HEK293 (cell line): ENCODE results near the gene PNKD.

Experiments used
- CTCF ChIA-PET: fragments of 350-600 bp; formaldehyde crosslinking; extraction: SDS; loops from one replicate; lab custom pipeline; 2021; ENCODE audit warnings: antibody characterized with exemption; lab: Yijun Ruan, JAX
- POLR2A ChIA-PET: fragments of 300-600 bp; formaldehyde crosslinking; extraction: SDS; loops from one replicate; lab custom pipeline; 2020; ENCODE audit warnings: antibody characterized with exemption, inconsistent platforms; lab: Yijun Ruan, JAX
- H3K27ac ChIP-seq: fragments of 200-500 bp; sonication (Bioruptor generic); 2 replicates; pipeline ENCODE4 v1.5.1; 2014; ENCODE audit warnings: low read depth, low read length, control low read depth, inconsistent platforms; ENCODE audit errors: extremely low read depth
- H3K36me3 ChIP-seq, 2 experiments: fragments of 200-500 bp in 1 of 2; sonication (Bioruptor generic) in 1 of 2; 1 replicate in 1 of 2; 2 replicates in 1 of 2; pipeline ENCODE4 v1.5.1; 2014 to 2017; ENCODE audit warnings: inconsistent platforms in 2 of 2, low read length in 2 of 2; ENCODE audit not compliant: control insufficient read depth in 2 of 2, insufficient read depth in 1 of 2
- H3K4me1 ChIP-seq: fragments of 200-500 bp; sonication (Bioruptor generic); 2 replicates; pipeline ENCODE4 v1.5.1; 2014; ENCODE audit warnings: mild to moderate bottlenecking, low read length, inconsistent platforms; ENCODE audit not compliant: control insufficient read depth, insufficient read depth
- H3K4me3 ChIP-seq: 2 replicates; pipeline ENCODE4 v1.5.1; 2011; ENCODE audit warnings: low read depth, mild to moderate bottlenecking, control low read depth, low read length, moderate library complexity
- H3K9me3 ChIP-seq: fragments of 200-500 bp; sonication (Bioruptor generic); 2 replicates; pipeline ENCODE4 v1.5.1; 2014; ENCODE audit warnings: low read depth, low read length, inconsistent platforms; ENCODE audit not compliant: control insufficient read depth, insufficient read depth
- GLI2 ChIP-seq: fragments of 450-650 bp; formaldehyde crosslinking; IDR thresholded peaks from 2 replicates; pipeline ENCODE4; 2017; ENCODE audit warnings: missing biosample characterization, missing genetic modification characterization, low read depth, borderline replicate concordance
- GLI4 ChIP-seq: fragments of 450-650 bp; formaldehyde crosslinking; IDR thresholded peaks from 2 replicates; pipeline ENCODE4 v1.5.1; 2016; ENCODE audit warnings: missing biosample characterization, missing genetic modification characterization
- GLIS2 ChIP-seq: fragments of 450-650 bp; formaldehyde crosslinking; IDR thresholded peaks from 2 replicates; pipeline ENCODE4 v1.5.1; 2016; ENCODE audit warnings: missing biosample characterization, missing genetic modification characterization
- OSR2 ChIP-seq: fragments of 450-650 bp; formaldehyde crosslinking; IDR thresholded peaks from 2 replicates; pipeline ENCODE4 v1.5.1; 2016; ENCODE audit warnings: missing biosample characterization, missing genetic modification characterization
- SCRT2 ChIP-seq: fragments of 450-650 bp; formaldehyde crosslinking; IDR thresholded peaks from 2 replicates; pipeline ENCODE4 v1.5.1; 2016; ENCODE audit warnings: missing biosample characterization, missing genetic modification characterization
- SETDB1 ChIP-seq: IDR thresholded peaks from one replicate; pipeline ENCODE4 v1.6.1; 2017; ENCODE audit warnings: mild to moderate bottlenecking, low read length, moderate library complexity, mixed read lengths; ENCODE audit not compliant: insufficient read length
- ZBTB6 ChIP-seq: fragments of 450-650 bp; formaldehyde crosslinking; IDR thresholded peaks from 2 replicates; pipeline ENCODE4 v1.5.1; 2017; ENCODE audit warnings: missing biosample characterization, missing genetic modification characterization
- ZNF175 ChIP-seq: fragments of 450-650 bp; formaldehyde crosslinking; IDR thresholded peaks from 2 replicates; pipeline ENCODE4 v1.5.1; 2016; ENCODE audit warnings: missing biosample characterization, missing genetic modification characterization
- ZNF214 ChIP-seq: fragments of 450-650 bp; formaldehyde crosslinking; IDR thresholded peaks from 2 replicates; pipeline ENCODE4 v1.5.1; 2017; ENCODE audit warnings: missing biosample characterization, mild to moderate bottlenecking, missing genetic modification characterization, borderline replicate concordance
- ZNF26 ChIP-seq: fragments of 450-650 bp; formaldehyde crosslinking; IDR thresholded peaks from 2 replicates; pipeline ENCODE4 v1.5.1; 2016; ENCODE audit warnings: missing biosample characterization, missing genetic modification characterization
- ZNF561 ChIP-seq: fragments of 450-650 bp; IDR thresholded peaks from 2 replicates; pipeline ENCODE4 v1.5.1; 2018; ENCODE audit warnings: missing biosample characterization, missing genetic modification characterization, borderline replicate concordance
- ZNF629 ChIP-seq: fragments of 450-650 bp; formaldehyde crosslinking; IDR thresholded peaks from 2 replicates; pipeline ENCODE4 v1.5.1; 2017; ENCODE audit warnings: missing biosample characterization, missing genetic modification characterization
- ZNF692 ChIP-seq: fragments of 450-650 bp; formaldehyde crosslinking; IDR thresholded peaks from 2 replicates; pipeline ENCODE4 v1.5.1; 2016; ENCODE audit warnings: missing biosample characterization, missing genetic modification characterization
- ZNF76 ChIP-seq: fragments of 450-650 bp; formaldehyde crosslinking; IDR thresholded peaks from 2 replicates; pipeline ENCODE4; 2016; ENCODE audit warnings: low read depth, missing biosample characterization, missing genetic modification characterization, borderline replicate concordance
- TF ChIP-seq, protein P1 (sequence below): fragments of 450-650 bp; formaldehyde crosslinking; IDR thresholded peaks from 2 replicates; pipeline ENCODE4 v1.5.1; 2016; ENCODE audit warnings: missing biosample characterization, missing genetic modification characterization

Gene PNKD

DNA sequence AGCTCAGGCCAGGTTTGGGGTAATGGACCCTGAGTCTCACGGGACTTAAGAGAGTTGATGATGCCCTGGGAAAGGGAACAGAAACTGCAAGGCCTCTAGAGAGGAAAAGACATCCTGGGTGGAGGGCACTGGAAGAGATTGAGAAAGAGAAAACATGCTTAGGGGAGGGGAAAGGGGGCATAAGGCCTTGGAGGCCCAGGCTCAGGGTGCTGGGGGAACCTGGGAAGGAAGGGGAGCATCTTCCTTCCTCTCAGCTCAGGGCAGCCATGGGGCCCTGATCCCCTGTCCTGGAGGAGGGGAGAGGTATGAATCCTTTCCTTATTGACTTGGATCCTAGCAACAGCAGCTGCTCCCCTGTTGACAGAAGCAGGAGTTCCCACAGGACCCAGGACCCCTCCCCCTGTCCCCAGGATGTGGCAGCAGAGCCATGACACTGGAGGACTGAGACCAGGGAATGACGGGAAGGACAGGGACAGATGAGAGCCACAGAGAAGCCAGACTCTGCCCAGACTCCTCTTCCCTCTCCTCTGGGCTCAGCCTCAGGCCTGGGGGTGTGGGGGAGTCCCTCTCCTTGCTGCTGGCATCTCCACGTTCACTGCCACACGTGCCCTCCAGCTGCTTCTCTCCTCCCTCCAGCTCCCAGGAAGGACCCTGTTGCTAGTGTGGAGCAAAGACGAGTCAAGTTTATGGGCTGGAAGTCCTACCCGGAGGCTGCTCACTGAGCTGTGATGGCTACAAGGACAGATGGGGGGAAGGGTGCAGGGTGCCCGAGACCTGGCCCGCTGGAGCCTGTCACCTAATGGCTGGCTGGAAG, 8.7 kb upstream of the PNKD start:
- Histone ChIP-seq H3K9me3 (no peaks in the 10 kb centered on the region), H3K4me1 (no peaks in the 10 kb centered on the region; the same call in 1 of the 2 replicates)
- no peak for TF ChIP-seq OSR2 (tag by site-specific recombination)
- peak; percentile 12; the same call in 1 of the 2 replicates for TF ChIP-seq SCRT2 (tag by site-specific recombination)
- TF ChIP-seq, all 188 proteins: peak for 1
- ChIA-PET CTCF (interaction anchor here (0.7 to 1.0 kb wide), 3 partner anchors 10 to 92 kb away, joined by 3 to 4 read pairs (median 3); no protein-coding TSS in a partner anchor), POLR2A (interaction anchor here (2.8 kb wide), 1 partner anchor 8 kb away, joined by 9 read pairs; the partner anchor contains the start of genes AAMP and PNKD)
- Histone ChIP-seq H3K27ac (no peak overlapping the region), H3K4me3 (no peak overlapping the region), H3K36me3 (peaks cover 5 to 48% of the 10 kb centered on the region in 2 experiments; a peak in 2 of 3 replicates)

DNA sequence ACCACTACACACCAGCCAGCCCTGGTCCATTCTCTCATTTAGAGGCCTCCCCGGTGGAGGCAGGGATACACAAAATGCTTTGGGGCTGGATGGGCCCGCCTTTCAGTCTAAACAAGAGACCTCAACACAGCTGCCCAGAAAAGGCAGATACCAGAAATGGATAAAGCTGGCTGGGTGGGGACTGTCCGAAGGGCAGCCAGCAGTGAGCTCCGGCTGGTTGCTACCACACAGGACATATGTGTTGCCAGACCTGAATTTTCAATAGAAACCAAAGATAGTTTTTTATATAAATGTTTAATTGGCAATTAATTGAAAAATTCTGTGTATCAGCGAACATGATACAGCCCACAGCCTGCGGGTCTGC, 8.1 kb upstream of the PNKD start:
- peaks cover 5 to 48% of the 10 kb centered on the region in 2 experiments; a peak in 2 of 3 replicates for H3K36me3 ChIP-seq
- TF ChIP-seq ZNF561 (tag by site-specific recombination): no peak
- 0 out of 2 replicates have a peak, but pooled peaks have one; percentile 31 for TF ChIP-seq ZNF692 (tag by site-specific recombination)
- no peak for TF ChIP-seq ZNF76 (tag by site-specific recombination)
- 0 out of 2 replicates have a peak, but pooled peaks have one; percentile 1 for TF ChIP-seq SCRT2 (tag by site-specific recombination)
- no peak overlapping the region for H3K27ac ChIP-seq
- POLR2A ChIA-PET: interaction anchor here (2.8 kb wide), 1 partner anchor 8 kb away, joined by 9 read pairs; the partner anchor contains the start of genes AAMP and PNKD
- H3K9me3 ChIP-seq: no peaks in the 10 kb centered on the region
- CTCF ChIA-PET: interaction anchor here (0.7 to 1.0 kb wide), 3 partner anchors 9 to 93 kb away, joined by 3 to 4 read pairs (median 3); no protein-coding TSS in a partner anchor
- H3K4me1 ChIP-seq: no peaks in the 10 kb centered on the region; the same call in 1 of the 2 replicates
- H3K4me3 ChIP-seq: no peak overlapping the region

GRCh38 chr2:218262631-218263586, 7.4 kb upstream of the PNKD start:
- Histone ChIP-seq H3K4me1 (no peaks in the 10 kb centered on the region; the same call in 1 of the 2 replicates), H3K27ac (no peak overlapping the region), H3K9me3 (no peaks in the 10 kb centered on the region), H3K36me3 (peaks cover 5 to 55% of the 10 kb centered on the region in 2 experiments; a peak in 2 of 3 replicates), H3K4me3 (no peak overlapping the region)
- ChIA-PET CTCF (interaction anchor here (0.7 to 1.0 kb wide), 3 partner anchors 9 to 93 kb away, joined by 3 to 4 read pairs (median 3); no protein-coding TSS in a partner anchor), POLR2A (no interaction called here)
- 0 out of 2 replicates have a peak, but pooled peaks have one; percentile 28 for TF ChIP-seq GLIS2 (tag by site-specific recombination)
- TF ChIP-seq, protein P1, sequence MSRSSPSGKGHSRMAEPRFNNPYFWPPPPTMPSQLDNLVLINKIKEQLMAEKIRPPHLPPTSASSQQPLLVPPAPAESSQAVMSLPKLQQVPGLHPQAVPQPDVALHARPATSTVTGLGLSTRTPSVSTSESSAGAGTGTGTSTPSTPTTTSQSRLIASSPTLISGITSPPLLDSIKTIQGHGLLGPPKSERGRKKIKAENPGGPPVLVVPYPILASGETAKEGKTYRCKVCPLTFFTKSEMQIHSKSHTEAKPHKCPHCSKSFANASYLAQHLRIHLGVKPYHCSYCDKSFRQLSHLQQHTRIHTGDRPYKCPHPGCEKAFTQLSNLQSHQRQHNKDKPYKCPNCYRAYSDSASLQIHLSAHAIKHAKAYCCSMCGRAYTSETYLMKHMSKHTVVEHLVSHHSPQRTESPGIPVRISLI (tag by site-specific recombination): no peak

DNA sequence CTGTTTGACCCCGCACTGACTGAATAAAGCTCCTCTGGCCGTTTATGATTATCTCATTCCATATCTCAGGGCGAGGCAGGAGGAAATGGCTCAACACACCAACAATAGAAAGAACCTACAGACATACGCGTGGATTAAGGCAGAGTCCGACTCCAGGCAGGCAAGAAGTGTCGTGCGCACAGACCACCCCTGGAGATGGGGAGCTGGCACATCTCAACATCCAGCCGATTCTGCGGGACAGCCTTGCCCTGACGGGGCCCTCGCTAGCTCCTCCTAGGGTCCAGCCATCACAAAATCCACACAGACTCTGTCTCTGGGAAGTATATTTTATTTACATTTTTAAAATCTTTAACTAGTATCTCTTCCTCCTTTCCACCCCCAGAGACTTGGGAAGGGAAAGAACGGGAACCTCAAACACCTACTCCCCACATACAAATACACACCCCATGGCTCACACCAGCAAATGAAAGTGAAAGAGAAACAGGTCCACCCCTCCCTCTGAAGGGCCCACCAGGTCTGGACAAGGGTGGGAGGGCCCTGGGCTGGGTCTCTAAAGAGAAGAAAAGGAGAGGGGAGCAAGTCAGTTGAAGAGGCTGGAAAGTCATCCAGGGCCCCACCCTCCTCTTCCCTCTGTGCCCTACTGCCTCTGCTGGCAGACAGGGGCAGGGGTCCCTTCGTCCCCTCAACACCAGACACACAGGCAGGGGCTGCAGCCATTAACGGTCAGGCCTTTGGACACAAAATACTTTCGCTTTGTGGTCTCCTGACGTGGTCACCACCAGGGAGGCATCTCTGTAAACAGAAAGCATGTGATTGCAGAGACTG, 6.3 kb upstream of the PNKD start:
- H3K9me3 ChIP-seq: no peaks in the 10 kb centered on the region
- ChIA-PET CTCF (no interaction called here), POLR2A (no interaction called here)
- H3K4me1 ChIP-seq: no peaks in the 10 kb centered on the region; the same call in 1 of the 2 replicates
- no peak overlapping the region for H3K4me3 ChIP-seq
- no peak overlapping the region for H3K27ac ChIP-seq
- H3K36me3 ChIP-seq: peaks cover 8 to 56% of the 10 kb centered on the region in 2 experiments; a peak in 2 of 3 replicates
- TF ChIP-seq ZNF214: no peak
- no peak for TF ChIP-seq ZNF629
- no peak for TF ChIP-seq ZNF175 (tag by site-specific recombination)
- TF ChIP-seq ZNF26 (tag by site-specific recombination): no peak
- no peak for TF ChIP-seq ZBTB6 (tag by site-specific recombination)
- no peak for TF ChIP-seq GLI2 (tag by site-specific recombination)
- TF ChIP-seq SETDB1: no peak
- no peak for TF ChIP-seq GLI4 (tag by site-specific recombination)
